Ovary (tissue), 3 donors: ENCODE results near the gene TBX20.

Experiments used
- EP300 ChIP-seq: sonication (generic); formaldehyde crosslinking; IDR thresholded peaks from one replicate; pipeline ENCODE4 v1.6.1; 2017; ENCODE audit warnings: antibody characterized with exemption
- POLR2A ChIP-seq: fragments of 450-650 bp; IDR thresholded peaks from one replicate; pipeline ENCODE4 v1.6.1; 2017; ENCODE audit warnings: antibody characterized with exemption, mild to moderate bottlenecking, moderate library complexity
- TF ChIP-seq, protein P1 (sequence below), 3 donors: fragments of 450-650 bp in 2 of 3; fragments of 200-600 bp in 1 of 3; IDR thresholded peaks; one replicate each; pipeline versions ENCODE4 v1.5.1 to v1.8.0; 2016 to 2022; ENCODE audit warnings: antibody characterized with exemption in 3 of 3, mild to moderate bottlenecking in 1 of 3
- donor health status: DM: no; HTN: no; CAD: no.

DNA sequence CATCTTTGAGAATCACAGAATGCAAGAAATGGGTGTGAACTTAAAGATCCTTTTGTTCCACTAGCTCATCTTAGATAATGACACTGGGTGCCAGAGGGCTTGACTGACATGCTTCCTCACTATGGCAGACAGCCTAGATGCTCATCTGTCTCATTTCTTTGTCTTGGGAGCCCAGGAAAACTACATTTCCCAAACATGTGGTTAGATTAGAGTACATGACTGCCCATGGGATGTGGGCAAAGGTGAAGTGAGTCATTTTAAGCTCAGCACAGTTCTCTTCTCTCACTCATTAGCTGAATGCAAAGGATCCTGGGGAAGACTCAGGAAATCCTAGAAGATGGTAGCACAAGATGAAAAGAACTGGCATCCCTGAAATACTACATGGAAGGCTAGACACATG, 32.5 kb upstream of the TBX20 start:
- TF ChIP-seq, protein P1, sequence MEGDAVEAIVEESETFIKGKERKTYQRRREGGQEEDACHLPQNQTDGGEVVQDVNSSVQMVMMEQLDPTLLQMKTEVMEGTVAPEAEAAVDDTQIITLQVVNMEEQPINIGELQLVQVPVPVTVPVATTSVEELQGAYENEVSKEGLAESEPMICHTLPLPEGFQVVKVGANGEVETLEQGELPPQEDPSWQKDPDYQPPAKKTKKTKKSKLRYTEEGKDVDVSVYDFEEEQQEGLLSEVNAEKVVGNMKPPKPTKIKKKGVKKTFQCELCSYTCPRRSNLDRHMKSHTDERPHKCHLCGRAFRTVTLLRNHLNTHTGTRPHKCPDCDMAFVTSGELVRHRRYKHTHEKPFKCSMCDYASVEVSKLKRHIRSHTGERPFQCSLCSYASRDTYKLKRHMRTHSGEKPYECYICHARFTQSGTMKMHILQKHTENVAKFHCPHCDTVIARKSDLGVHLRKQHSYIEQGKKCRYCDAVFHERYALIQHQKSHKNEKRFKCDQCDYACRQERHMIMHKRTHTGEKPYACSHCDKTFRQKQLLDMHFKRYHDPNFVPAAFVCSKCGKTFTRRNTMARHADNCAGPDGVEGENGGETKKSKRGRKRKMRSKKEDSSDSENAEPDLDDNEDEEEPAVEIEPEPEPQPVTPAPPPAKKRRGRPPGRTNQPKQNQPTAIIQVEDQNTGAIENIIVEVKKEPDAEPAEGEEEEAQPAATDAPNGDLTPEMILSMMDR (IDR thresholded peaks at IDR 0.05): no peak
- no peak for TF ChIP-seq EP300
- no peak for TF ChIP-seq POLR2A
